GM20000 (cell line): ENCODE data around the gene BTF3.

ENCODE experiments used
- DNase-seq: peaks from one replicate; pipeline ENCODE4 v3.0.0; 2012; ENCODE audit warnings: low spot score
- CTCF ChIP-seq: IDR thresholded peaks from 2 replicates; pipeline ENCODE4 v1.5.1; 2012; ENCODE audit warnings: mild to moderate bottlenecking, control low read depth; ENCODE audit errors: extremely low read depth, missing control alignments

Gene BTF3

GRCh38 chr5:73540192-73540591, 42.0 kb downstream of the BTF3 start:
- no peak for DNase-seq
- no peak for TF ChIP-seq CTCF

- DNase-seq = no peak
- no peak for TF ChIP-seq CTCF
Measured at GRCh38 chr5:73542020-73542419, 43.8 kb downstream of the BTF3 start.

- no peak for DNase-seq
- TF ChIP-seq CTCF = no peak
Measured at GRCh38 chr5:73544429-73545402, 46.5 kb downstream of the BTF3 start.

DNA sequence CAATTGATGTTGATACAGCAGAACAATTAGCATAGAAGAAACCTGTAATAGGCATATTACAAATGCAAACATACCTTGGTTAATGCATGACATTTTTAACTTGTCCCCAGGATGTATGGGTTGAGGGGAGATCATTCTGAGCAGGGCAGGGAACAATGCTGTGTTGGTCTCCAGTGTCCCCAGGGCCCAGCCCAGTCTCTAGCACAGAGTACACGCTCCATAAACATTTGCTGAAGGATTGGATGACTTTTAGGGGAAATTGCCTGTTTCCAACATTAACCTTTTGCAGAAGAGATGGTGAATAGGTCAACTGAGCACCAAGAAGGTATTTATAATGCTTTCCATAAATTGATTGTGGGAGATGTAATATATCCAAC, 47.1 kb downstream of the BTF3 start:
- DNase-seq = no peak
- no peak for TF ChIP-seq CTCF

DNA sequence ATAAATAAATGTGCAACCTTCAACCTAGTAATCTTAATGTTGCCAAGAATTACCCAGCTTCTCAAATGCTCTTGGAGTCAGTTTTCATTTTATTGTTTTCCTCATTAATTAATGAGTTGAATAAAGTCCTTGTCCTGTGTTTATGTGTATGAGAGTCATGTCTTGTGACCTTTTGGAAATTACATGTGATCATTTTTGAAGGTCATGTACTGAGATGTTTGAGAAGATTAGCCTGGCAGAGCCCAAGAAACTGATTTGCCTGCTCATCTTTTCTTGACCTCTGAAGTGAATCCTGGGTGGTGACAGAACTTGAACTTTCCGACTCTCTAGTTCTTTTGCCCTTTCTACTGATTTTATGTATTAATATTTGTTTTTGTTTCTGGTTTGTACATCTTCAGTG, 51.8 kb downstream of the BTF3 start:
- no peak for TF ChIP-seq CTCF
- no peak for DNase-seq

GRCh38 chr5:73552642-73553041, 54.4 kb downstream of the BTF3 start:
- no peak for DNase-seq
- TF ChIP-seq CTCF = no peak
